Peyer's patch (tissue), 4 donors: Measurements from ENCODE around the gene NEDD4L. TPM values are rescaled to one million over a fixed set of nuclear protein-coding genes. Genes with fewer than 3 reads are reported as not detected.

Experiments used
- DNase-seq, 3 donors: peaks; one replicate each; pipeline ENCODE4 v3.0.0-alpha.2; 2017 to 2019
- H3K27ac ChIP-seq, 4 donors: fragments of 200-600 bp; sonication (generic); one replicate each; pipeline ENCODE4 v1.5.1; 2016 to 2019
- H3K27me3 ChIP-seq, 2 donors: fragments of 200-600 bp; sonication (generic); one replicate each; pipeline ENCODE4 v1.5.1; 2019
- H3K36me3 ChIP-seq, 3 donors: fragments of 200-600 bp; sonication (generic); one replicate each; pipeline ENCODE4 v1.5.1; 2016 to 2019
- H3K4me1 ChIP-seq, 4 donors: fragments of 200-600 bp; sonication (generic); one replicate each; pipeline ENCODE4 v1.5.1; 2016 to 2019
- H3K4me3 ChIP-seq, 4 donors: fragments of 200-600 bp; sonication (generic); 1 replicate in 3 of 4; 2 replicates in 1 of 4; pipeline ENCODE4 v1.5.1; 2016 to 2019; ENCODE audit warnings: mild to moderate bottlenecking in 1 of 4
- H3K9me3 ChIP-seq, 4 donors: fragments of 200-600 bp; sonication (generic); one replicate each; pipeline ENCODE4 v1.5.1; 2016 to 2019; ENCODE audit warnings: mild to moderate bottlenecking in 1 of 4
- CTCF ChIP-seq, 6 experiments: fragments of 450-650 bp in 4 of 6; fragments of 200-600 bp in 2 of 6; sonication (generic) in 1 of 6; IDR thresholded peaks; one replicate each; pipeline ENCODE4 v1.5.1; 2017 to 2019; ENCODE audit warnings: antibody characterized with exemption in 6 of 6, mild to moderate bottlenecking in 3 of 6, moderate library complexity in 1 of 6
- POLR2A ChIP-seq, 2 donors: fragments of 450-650 bp; IDR thresholded peaks; one replicate each; pipeline ENCODE4 v1.5.1; 2017; ENCODE audit warnings: antibody characterized with exemption in 2 of 2, mild to moderate bottlenecking in 2 of 2, moderate library complexity in 2 of 2
- total RNA-seq, 4 donors: library from RNA; depleted of rRNA; stranded (reverse); fragments of >200 nt; gene quantifications; one replicate each; pipeline ENCODE4 v1.1.0, GENCODE V29; 2016

Gene NEDD4L
- total RNA-seq, 4 donors from 2014 or later: 213 to 312 (median 277) TPM

DNA sequence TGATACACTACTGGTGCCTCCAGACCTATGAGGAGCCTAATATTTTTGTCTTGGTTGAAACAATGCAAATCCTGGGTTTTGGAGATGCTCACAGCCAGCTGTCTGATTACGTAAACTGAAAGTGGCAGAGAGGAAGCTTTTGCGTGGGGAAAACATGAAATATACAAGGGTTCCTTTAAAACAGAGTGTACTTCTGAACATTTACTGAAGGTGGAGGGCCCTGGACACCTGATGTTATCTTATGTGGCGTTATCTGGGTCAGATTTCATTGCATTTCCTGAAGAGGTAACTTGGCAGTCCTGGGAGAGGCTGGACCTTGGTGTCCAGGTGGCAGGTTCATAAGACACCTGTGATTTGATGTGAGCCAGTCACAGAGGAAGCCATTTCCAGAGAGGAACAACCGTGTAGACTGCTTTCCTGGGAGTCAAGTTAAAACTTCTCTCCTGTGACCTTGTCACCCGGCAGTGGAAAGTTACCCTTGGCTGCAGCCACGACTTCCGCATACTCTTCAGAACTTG is 105.0 kb downstream of the NEDD4L start:
- Histone ChIP-seq H3K9me3 (no peaks in the 10 kb centered on the region), H3K4me1 (peaks cover 0 to 9% (median 0%) of the 10 kb centered on the region in 4 donors), H3K27me3 (no peaks in the 10 kb centered on the region), H3K27ac (peak overlapping the region in 2 of 4 donors; percentile 44 to 50), H3K4me3 (peak overlapping the region in 1 of 4 donors; percentile 24), H3K36me3 (no peaks in the 10 kb centered on the region)
- no peak for TF ChIP-seq POLR2A (IDR thresholded peaks at IDR 0.05)
- TF ChIP-seq CTCF (IDR thresholded peaks at IDR 0.05): peak in 3 of 6 experiments; percentile 41 to 45 (median 44)
- DNase-seq: peak in 1 of 3 donors; percentile 61

- no peak overlapping the region for H3K27ac ChIP-seq
- no peaks in the 10 kb centered on the region for H3K9me3 ChIP-seq
- peak overlapping the region in 2 of 4 donors; percentile 23 to 24 for H3K4me3 ChIP-seq
- H3K27me3 ChIP-seq: no peaks in the 10 kb centered on the region
- peaks cover 0 to 9% (median 0%) of the 10 kb centered on the region in 4 donors for H3K4me1 ChIP-seq
- no peaks in the 10 kb centered on the region for H3K36me3 ChIP-seq
- no peak for TF ChIP-seq CTCF (IDR thresholded peaks at IDR 0.05)
- TF ChIP-seq POLR2A (IDR thresholded peaks at IDR 0.05): no peak
- no peak for DNase-seq
Measured at GRCh38 chr18:58150772-58151171, 106.7 kb downstream of the NEDD4L start.

DNA sequence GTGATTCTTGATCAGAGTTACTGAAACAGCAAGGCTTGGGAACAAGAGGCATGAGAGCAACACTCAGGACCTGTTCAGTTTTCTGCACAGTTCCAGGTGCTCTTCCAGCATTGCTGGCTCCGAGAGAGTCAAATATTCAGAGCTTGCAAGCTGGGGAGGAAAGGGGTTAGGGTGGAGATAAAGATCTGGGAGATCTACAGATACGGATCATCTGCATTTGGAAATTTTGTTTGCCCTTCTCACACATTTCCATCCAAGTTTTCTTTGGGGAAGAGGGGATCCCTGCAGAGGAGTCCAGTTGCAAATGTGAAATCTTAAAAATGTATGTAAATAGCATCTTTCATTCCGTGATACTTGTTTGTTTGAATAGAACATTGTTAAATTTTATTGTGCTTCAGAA is 108.2 kb downstream of the NEDD4L start:
- Histone ChIP-seq H3K36me3 (no peaks in the 10 kb centered on the region), H3K4me3 (peak overlapping the region in 2 of 4 donors; percentile 2 to 21), H3K9me3 (no peaks in the 10 kb centered on the region), H3K4me1 (peaks cover 0 to 9% (median 0%) of the 10 kb centered on the region in 4 donors), H3K27ac (no peak overlapping the region), H3K27me3 (no peaks in the 10 kb centered on the region)
- no peak for TF ChIP-seq CTCF (IDR thresholded peaks at IDR 0.05)
- TF ChIP-seq POLR2A (IDR thresholded peaks at IDR 0.05): no peak
- no peak for DNase-seq

GRCh38 chr18:58152891-58153290 is 108.9 kb downstream of the NEDD4L start:
- Histone ChIP-seq H3K4me1 (peaks cover 0 to 9% (median 0%) of the 10 kb centered on the region in 4 donors), H3K9me3 (no peaks in the 10 kb centered on the region), H3K4me3 (peak overlapping the region in 1 of 4 donors; percentile 2), H3K36me3 (no peaks in the 10 kb centered on the region), H3K27ac (no peak overlapping the region), H3K27me3 (no peaks in the 10 kb centered on the region)
- DNase-seq: no peak
- TF ChIP-seq POLR2A (IDR thresholded peaks at IDR 0.05) (no peak), CTCF (IDR thresholded peaks at IDR 0.05) (no peak)

- no peak for DNase-seq
- Histone ChIP-seq H3K4me1 (peaks cover 0 to 8% (median 0%) of the 10 kb centered on the region in 4 donors), H3K36me3 (no peaks in the 10 kb centered on the region), H3K27me3 (no peaks in the 10 kb centered on the region), H3K4me3 (no peak overlapping the region), H3K27ac (no peak overlapping the region), H3K9me3 (no peaks in the 10 kb centered on the region)
- TF ChIP-seq POLR2A (IDR thresholded peaks at IDR 0.05): no peak
- no peak for TF ChIP-seq CTCF (IDR thresholded peaks at IDR 0.05)
Measured at GRCh38 chr18:58156516-58156915, 112.5 kb downstream of the NEDD4L start.
